ENCODE data around the gene RCL1.

DNA sequence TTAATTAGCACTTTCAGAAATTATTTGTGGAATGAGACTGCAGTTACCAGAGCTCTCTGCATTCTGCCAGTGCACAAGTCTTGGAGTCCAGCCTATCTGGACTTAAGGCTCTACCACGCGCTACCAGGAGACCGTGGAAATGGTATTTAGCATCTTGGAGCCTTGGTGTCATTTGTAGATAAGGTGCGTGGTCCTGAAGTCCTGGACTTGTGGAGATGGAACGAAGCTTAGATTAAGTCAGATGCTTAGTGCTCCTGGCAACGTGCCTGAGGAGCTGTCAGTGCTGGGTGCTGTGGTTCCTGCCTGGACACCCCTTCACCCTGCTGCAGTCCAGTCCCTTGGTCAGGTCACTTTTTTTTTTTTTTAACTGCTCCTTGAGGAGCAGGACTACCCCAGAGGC, 59.7 kb downstream of the RCL1 start:
- TF ChIP-seq PHF5A (CRISPR knock-in tag; IDR thresholded peaks at IDR 0.05; ENCODE audit: low read depth, unreplicated experiment) (no peak), ELF4 (CRISPR knock-in tag; IDR thresholded peaks at IDR 0.05; ENCODE audit: borderline replicate concordance) (no peak), CREM (IDR thresholded peaks at IDR 0.05) (no peak), CREM (CRISPR knock-in tag; IDR thresholded peaks at IDR 0.05) (no peak)
- TF ChIP-seq, protein P1, sequence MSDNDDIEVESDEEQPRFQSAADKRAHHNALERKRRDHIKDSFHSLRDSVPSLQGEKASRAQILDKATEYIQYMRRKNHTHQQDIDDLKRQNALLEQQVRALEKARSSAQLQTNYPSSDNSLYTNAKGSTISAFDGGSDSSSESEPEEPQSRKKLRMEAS (IDR thresholded peaks at IDR 0.05): no peak
- TF ChIP-seq, protein P2, sequence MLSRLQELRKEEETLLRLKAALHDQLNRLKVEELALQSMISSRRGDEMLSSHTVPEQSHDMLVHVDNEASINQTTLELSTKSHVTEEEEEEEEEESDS (CRISPR knock-in tag; IDR thresholded peaks at IDR 0.05; ENCODE audit: borderline replicate concordance): no peak
- TF ChIP-seq, protein P3, sequence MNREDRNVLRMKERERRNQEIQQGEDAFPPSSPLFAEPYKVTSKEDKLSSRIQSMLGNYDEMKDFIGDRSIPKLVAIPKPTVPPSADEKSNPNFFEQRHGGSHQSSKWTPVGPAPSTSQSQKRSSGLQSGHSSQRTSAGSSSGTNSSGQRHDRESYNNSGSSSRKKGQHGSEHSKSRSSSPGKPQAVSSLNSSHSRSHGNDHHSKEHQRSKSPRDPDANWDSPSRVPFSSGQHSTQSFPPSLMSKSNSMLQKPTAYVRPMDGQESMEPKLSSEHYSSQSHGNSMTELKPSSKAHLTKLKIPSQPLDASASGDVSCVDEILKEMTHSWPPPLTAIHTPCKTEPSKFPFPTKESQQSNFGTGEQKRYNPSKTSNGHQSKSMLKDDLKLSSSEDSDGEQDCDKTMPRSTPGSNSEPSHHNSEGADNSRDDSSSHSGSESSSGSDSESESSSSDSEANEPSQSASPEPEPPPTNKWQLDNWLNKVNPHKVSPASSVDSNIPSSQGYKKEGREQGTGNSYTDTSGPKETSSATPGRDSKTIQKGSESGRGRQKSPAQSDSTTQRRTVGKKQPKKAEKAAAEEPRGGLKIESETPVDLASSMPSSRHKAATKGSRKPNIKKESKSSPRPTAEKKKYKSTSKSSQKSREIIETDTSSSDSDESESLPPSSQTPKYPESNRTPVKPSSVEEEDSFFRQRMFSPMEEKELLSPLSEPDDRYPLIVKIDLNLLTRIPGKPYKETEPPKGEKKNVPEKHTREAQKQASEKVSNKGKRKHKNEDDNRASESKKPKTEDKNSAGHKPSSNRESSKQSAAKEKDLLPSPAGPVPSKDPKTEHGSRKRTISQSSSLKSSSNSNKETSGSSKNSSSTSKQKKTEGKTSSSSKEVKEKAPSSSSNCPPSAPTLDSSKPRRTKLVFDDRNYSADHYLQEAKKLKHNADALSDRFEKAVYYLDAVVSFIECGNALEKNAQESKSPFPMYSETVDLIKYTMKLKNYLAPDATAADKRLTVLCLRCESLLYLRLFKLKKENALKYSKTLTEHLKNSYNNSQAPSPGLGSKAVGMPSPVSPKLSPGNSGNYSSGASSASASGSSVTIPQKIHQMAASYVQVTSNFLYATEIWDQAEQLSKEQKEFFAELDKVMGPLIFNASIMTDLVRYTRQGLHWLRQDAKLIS (CRISPR knock-in tag; IDR thresholded peaks at IDR 0.05): no peak
- TF ChIP-seq, protein P4, sequence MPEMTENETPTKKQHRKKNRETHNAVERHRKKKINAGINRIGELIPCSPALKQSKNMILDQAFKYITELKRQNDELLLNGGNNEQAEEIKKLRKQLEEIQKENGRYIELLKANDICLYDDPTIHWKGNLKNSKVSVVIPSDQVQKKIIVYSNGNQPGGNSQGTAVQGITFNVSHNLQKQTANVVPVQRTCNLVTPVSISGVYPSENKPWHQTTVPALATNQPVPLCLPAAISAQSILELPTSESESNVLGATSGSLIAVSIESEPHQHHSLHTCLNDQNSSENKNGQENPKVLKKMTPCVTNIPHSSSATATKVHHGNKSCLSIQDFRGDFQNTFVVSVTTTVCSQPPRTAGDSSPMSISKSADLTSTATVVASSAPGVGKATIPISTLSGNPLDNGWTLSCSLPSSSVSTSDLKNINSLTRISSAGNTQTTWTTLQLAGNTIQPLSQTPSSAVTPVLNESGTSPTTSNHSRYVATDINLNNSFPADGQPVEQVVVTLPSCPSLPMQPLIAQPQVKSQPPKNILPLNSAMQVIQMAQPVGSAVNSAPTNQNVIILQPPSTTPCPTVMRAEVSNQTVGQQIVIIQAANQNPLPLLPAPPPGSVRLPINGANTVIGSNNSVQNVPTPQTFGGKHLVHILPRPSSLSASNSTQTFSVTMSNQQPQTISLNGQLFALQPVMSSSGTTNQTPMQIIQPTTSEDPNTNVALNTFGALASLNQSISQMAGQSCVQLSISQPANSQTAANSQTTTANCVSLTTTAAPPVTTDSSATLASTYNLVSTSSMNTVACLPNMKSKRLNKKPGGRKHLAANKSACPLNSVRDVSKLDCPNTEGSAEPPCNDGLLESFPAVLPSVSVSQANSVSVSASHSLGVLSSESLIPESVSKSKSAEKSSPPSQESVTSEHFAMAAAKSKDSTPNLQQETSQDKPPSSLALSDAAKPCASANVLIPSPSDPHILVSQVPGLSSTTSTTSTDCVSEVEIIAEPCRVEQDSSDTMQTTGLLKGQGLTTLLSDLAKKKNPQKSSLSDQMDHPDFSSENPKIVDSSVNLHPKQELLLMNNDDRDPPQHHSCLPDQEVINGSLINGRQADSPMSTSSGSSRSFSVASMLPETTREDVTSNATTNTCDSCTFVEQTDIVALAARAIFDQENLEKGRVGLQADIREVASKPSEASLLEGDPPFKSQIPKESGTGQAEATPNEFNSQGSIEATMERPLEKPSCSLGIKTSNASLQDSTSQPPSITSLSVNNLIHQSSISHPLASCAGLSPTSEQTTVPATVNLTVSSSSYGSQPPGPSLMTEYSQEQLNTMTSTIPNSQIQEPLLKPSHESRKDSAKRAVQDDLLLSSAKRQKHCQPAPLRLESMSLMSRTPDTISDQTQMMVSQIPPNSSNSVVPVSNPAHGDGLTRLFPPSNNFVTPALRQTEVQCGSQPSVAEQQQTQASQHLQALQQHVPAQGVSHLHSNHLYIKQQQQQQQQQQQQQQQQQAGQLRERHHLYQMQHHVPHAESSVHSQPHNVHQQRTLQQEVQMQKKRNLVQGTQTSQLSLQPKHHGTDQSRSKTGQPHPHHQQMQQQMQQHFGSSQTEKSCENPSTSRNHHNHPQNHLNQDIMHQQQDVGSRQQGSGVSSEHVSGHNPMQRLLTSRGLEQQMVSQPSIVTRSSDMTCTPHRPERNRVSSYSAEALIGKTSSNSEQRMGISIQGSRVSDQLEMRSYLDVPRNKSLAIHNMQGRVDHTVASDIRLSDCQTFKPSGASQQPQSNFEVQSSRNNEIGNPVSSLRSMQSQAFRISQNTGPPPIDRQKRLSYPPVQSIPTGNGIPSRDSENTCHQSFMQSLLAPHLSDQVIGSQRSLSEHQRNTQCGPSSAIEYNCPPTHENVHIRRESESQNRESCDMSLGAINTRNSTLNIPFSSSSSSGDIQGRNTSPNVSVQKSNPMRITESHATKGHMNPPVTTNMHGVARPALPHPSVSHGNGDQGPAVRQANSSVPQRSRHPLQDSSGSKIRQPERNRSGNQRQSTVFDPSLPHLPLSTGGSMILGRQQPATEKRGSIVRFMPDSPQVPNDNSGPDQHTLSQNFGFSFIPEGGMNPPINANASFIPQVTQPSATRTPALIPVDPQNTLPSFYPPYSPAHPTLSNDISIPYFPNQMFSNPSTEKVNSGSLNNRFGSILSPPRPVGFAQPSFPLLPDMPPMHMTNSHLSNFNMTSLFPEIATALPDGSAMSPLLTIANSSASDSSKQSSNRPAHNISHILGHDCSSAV (CRISPR knock-in tag; IDR thresholded peaks at IDR 0.05; ENCODE audit: borderline replicate concordance): no peak
- TF ChIP-seq, protein P5, sequence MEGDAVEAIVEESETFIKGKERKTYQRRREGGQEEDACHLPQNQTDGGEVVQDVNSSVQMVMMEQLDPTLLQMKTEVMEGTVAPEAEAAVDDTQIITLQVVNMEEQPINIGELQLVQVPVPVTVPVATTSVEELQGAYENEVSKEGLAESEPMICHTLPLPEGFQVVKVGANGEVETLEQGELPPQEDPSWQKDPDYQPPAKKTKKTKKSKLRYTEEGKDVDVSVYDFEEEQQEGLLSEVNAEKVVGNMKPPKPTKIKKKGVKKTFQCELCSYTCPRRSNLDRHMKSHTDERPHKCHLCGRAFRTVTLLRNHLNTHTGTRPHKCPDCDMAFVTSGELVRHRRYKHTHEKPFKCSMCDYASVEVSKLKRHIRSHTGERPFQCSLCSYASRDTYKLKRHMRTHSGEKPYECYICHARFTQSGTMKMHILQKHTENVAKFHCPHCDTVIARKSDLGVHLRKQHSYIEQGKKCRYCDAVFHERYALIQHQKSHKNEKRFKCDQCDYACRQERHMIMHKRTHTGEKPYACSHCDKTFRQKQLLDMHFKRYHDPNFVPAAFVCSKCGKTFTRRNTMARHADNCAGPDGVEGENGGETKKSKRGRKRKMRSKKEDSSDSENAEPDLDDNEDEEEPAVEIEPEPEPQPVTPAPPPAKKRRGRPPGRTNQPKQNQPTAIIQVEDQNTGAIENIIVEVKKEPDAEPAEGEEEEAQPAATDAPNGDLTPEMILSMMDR (CRISPR knock-in tag; IDR thresholded peaks at IDR 0.05): no peak

Data from HepG2 (cell line).